SH-SY5Y (cell line): ENCODE measurements around the gene TRMT2A.

ENCODE experiments used
- GATA2 ChIP-seq: IDR thresholded peaks from 2 replicates; pipeline ENCODE4 v1.6.1; 2011; ENCODE audit warnings: mild to moderate bottlenecking, low read depth, low read length
- GATA3 ChIP-seq: IDR thresholded peaks from 2 replicates; pipeline ENCODE4 v1.6.1; 2011; ENCODE audit warnings: low read depth, mild to moderate bottlenecking, low read length, moderate library complexity

DNA sequence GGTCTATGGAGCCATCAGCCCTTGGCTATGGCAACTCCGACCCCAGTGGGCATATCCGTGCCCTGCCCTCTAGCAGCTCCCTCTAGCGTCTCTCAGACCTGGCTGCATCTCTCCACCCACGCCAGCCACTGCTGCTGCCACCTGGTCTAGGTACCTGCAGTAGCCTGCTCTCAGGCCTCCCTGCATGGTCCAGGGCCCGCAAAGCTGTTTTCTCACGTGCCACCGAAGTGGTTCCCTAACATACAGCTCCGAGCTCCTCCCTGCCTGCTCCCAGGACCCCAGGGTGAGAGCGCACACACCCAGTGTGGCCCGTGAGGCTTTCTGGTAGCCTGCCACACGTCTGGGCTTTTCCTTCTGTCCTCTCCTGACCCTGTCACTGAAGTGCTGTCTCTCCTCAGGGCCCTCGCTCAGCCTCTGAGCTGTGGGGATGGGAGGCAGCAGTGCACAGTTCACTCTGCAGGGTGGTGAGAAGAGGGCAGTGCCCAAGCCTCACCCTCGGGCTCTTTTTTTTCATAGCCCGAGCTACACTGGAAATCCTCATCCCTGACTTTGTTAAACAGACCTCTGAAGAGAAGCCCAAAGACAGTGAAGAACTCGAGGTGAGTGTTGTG lies 22.7 kb downstream of the TRMT2A start:
- TF ChIP-seq GATA2 (no peak), GATA3 (no peak)
